Measurements from ENCODE around the gene RNF114. TPM values are rescaled to one million over a fixed set of nuclear protein-coding genes. Genes with fewer than 3 reads are reported as not detected.

The RNF114 gene
- total and polyA plus RNA-seq, 12 donors, result 26.9 to 201 (median 68.9) TPM

GRCh38 chr20:49889935-49890333, 46.3 kb upstream of the RNF114 start:
- peaks cover 0 to 49% of the 10 kb centered on the region in 2 donors for H3K4me1 ChIP-seq (replicated peaks in 1 of 2)

DNA sequence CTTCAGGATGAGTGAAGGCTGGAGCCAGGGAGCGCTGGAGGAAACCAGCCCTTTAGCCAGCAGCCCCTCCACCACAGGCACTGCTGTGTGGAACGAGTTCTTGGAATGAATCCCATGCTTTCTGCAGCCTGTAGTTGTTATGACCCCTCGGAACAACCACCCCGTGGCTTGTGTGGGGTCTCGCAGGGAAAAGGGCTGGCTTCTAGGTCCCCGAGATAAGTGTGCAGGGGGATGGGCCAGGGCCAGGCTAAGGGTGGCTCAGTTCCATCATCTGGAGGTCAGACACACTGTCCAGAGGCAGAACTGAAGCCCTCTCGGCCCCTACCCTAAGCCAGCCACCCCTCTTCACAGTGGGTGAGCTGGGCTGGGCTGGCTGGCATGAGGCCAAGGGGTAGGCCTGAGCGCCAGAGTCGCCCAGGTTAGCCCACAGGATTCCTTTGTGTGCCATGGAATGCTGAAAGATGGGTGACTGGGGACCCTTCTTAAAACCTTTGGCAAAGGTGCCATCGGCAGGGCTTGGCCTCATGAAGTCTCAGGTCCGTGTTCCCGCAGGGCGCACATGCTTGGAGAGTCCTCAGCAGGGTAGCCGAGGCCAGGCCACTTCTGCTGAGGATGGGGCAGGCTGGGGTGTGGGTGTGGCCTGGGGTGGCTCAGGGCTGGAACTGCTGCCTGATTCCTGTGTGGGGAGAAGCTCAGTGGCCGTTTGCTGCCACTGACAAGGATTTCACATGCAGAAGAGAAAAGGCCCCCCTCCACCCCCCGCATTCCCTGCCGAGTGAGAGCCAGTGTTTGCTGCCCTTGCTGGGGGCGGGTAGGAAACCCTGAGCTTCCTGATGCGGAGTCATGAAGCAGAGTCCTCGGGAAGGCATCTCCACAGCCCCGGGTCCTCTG, 45.5 kb upstream of the RNF114 start:
- intact Hi-C loops (cut with DNase I), result no loop called here
- H3K27ac ChIP-seq, result no peak overlapping the region
- no peaks in the 10 kb centered on the region for H3K27me3 ChIP-seq
- no peak overlapping the region for H3K4me3 ChIP-seq
- WGBS, 4 donors, result 60 to 65% (median 62%) methylated on average over 8 to 21 of the region's 21 CpGs
- H3K36me3 ChIP-seq (replicated peaks in 1 of 2), result peaks cover 0 to 16% of the 10 kb centered on the region in 2 donors
- no peak for TF ChIP-seq POLR2A (IDR thresholded peaks at IDR 0.05)
- no peak for TF ChIP-seq CTCF (IDR thresholded peaks at IDR 0.05)
- H3K9me3 ChIP-seq (replicated peaks in 1 of 3), result no peaks in the 10 kb centered on the region
- peak in 2 of 7 donors; percentile 23 to 53 for DNase-seq
- peaks cover 0 to 49% of the 10 kb centered on the region in 2 donors for H3K4me1 ChIP-seq (replicated peaks in 1 of 2)

More at GRCh38 chr20:49889935-49890333, 46.3 kb upstream of the RNF114 start:
- Histone ChIP-seq H3K4me3 (no peak overlapping the region), H3K36me3 (replicated peaks in 1 of 2) (peaks cover 0 to 23% of the 10 kb centered on the region in 2 donors), H3K27me3 (no peaks in the 10 kb centered on the region), H3K9me3 (replicated peaks in 1 of 3) (no peaks in the 10 kb centered on the region), H3K27ac (no peak overlapping the region)
- 65 to 76% (median 70%) methylated on average over 9 of the region's 9 CpGs for WGBS, 4 donors
- TF ChIP-seq POLR2A (IDR thresholded peaks at IDR 0.05) (no peak), CTCF (IDR thresholded peaks at IDR 0.05) (no peak)
- intact Hi-C loops (cut with DNase I), result no loop called here
- peak in 1 of 7 donors; percentile 48 for DNase-seq

DNA sequence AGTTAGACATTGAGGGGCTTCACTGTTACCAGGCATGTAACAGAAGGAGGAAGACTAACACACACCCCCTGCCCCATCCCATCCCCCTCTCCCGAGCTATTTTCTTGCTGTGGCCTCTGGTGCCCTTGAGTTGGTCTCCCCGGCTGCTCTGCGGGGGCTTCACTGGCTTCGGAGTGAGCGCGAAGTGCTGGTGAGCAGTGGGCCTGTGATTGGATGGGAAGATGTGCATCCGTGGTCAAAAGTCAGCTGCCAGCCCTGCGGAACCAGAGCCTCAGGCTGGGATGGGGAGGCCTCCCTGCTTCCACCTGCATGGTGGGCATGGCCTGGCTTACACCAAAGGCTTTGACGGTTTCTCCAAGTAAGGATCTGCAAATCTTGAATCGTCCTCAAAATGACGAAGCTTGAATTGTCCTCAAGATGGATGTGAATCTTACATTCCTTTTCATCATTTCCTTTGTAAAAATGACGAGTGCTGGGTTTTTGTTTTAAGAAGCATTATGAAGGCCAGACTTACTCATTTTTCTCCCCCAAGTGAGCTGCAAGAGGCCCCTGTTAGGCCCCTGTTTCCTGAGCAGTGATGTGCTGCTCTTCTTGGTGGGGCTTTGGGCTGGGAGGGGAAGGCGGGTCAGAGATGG, 44.6 kb upstream of the RNF114 start:
- Histone ChIP-seq H3K36me3 (replicated peaks in 1 of 2) (peaks cover 0 to 11% of the 10 kb centered on the region in 2 donors), H3K4me1 (replicated peaks in 1 of 2) (peaks cover 0 to 49% of the 10 kb centered on the region in 2 donors), H3K4me3 (no peak overlapping the region), H3K9me3 (replicated peaks in 1 of 3) (no peaks in the 10 kb centered on the region), H3K27ac (no peak overlapping the region), H3K27me3 (no peaks in the 10 kb centered on the region)
- WGBS, 4 donors, result 86 to 92% (median 89%) methylated on average over 12 to 13 of the region's 13 CpGs
- DNase-seq, result peak in 1 of 7 donors; percentile 42
- no peak for TF ChIP-seq POLR2A (IDR thresholded peaks at IDR 0.05)
- no peak for TF ChIP-seq CTCF (IDR thresholded peaks at IDR 0.05)
- intact Hi-C loops (cut with DNase I), result no loop called here

GRCh38 chr20:49892260-49892659, 43.9 kb upstream of the RNF114 start:
- H3K27ac ChIP-seq, result no peak overlapping the region
- TF ChIP-seq POLR2A (IDR thresholded peaks at IDR 0.05) (no peak), CTCF (IDR thresholded peaks at IDR 0.05) (no peak)
- no peaks in the 10 kb centered on the region for H3K9me3 ChIP-seq (replicated peaks in 1 of 3)
- peaks cover 0 to 7% of the 10 kb centered on the region in 2 donors for H3K36me3 ChIP-seq (replicated peaks in 1 of 2)
- no peak for DNase-seq
- no peaks in the 10 kb centered on the region for H3K27me3 ChIP-seq
- H3K4me1 ChIP-seq (replicated peaks in 1 of 2), result peaks cover 0 to 49% of the 10 kb centered on the region in 2 donors
- WGBS, 4 donors, result 62 to 93% (median 69%) methylated on average over 3 to 9 of the region's 9 CpGs
- no peak overlapping the region for H3K4me3 ChIP-seq
- intact Hi-C loops (cut with DNase I), result no loop called here
